Stomach smooth muscle (tissue), 2 donors: ENCODE results near the gene GNB1.

Experiments
- H3K27ac ChIP-seq: one replicate; pipeline ENCODE4 v1.7.0; 2013; ENCODE audit warnings: mild to moderate bottlenecking, low read length, inconsistent platforms
- H3K27me3 ChIP-seq, 2 donors: one replicate each; pipeline ENCODE4 v1.7.0; 2013; ENCODE audit warnings: low read length in 2 of 2; ENCODE audit not compliant: insufficient read depth in 2 of 2, control insufficient read depth in 1 of 2
- H3K36me3 ChIP-seq, 2 donors: one replicate each; pipeline ENCODE4 v1.7.0; 2013; ENCODE audit warnings: low read length in 2 of 2; ENCODE audit not compliant: control insufficient read depth in 2 of 2, insufficient read depth in 2 of 2
- H3K4me1 ChIP-seq: one replicate; pipeline ENCODE4 v1.7.0; 2013; ENCODE audit warnings: low read length; ENCODE audit not compliant: control insufficient read depth, insufficient read depth
- H3K4me3 ChIP-seq, 2 donors: one replicate each; pipeline ENCODE4 v1.7.0; 2013; ENCODE audit warnings: low read length in 2 of 2
- H3K9ac ChIP-seq, 2 donors: one replicate each; pipeline ENCODE4 v1.7.0; 2013; ENCODE audit warnings: low read length in 2 of 2, mild to moderate bottlenecking in 1 of 2
- H3K9me3 ChIP-seq, 2 donors: one replicate each; pipeline ENCODE4 v1.7.0; 2013; ENCODE audit warnings: low read length in 2 of 2; ENCODE audit not compliant: control insufficient read depth in 2 of 2
- donor health status: healthy.
- donor health status: Pancreatic carcinoma.

GNB1 gene

GRCh38 chr1:1916851-1917251 is 26.0 kb upstream of the GNB1 start:
- Histone ChIP-seq H3K4me3 (no peak overlapping the region), H3K36me3 (no peaks in the 10 kb centered on the region), H3K9ac (no peak overlapping the region), H3K9me3 (no peaks in the 10 kb centered on the region), H3K27me3 (no peaks in the 10 kb centered on the region), H3K4me1 (peaks cover 19% of the 10 kb centered on the region), H3K27ac (no peak overlapping the region)

GRCh38 chr1:1915911-1916840 is 25.3 kb upstream of the GNB1 start:
- H3K27me3 ChIP-seq: no peaks in the 10 kb centered on the region
- no peak overlapping the region for H3K9ac ChIP-seq
- no peak overlapping the region for H3K27ac ChIP-seq
- H3K9me3 ChIP-seq: no peaks in the 10 kb centered on the region
- H3K36me3 ChIP-seq: no peaks in the 10 kb centered on the region
- no peak overlapping the region for H3K4me3 ChIP-seq
- peaks cover 19% of the 10 kb centered on the region for H3K4me1 ChIP-seq

GRCh38 chr1:1914971-1915692 is 24.2 kb upstream of the GNB1 start, which contains the start of gene CALML6:
TSS of gene CALML6 (plus strand) at chr1:1915260. CDS start at chr1:1915281, 21 bp downstream.
- Histone ChIP-seq H3K9me3 (no peaks in the 10 kb centered on the region), H3K4me3 (no peak within 1 kb of the TSS), H3K36me3 (no peaks in the 10 kb centered on the region), H3K9ac (no peak within 1 kb of the TSS), H3K27ac (no peak within 1 kb of the TSS), H3K4me1 (peaks cover 19% of the 10 kb centered on the region), H3K27me3 (no peaks in the 10 kb centered on the region)

GRCh38 chr1:1914101-1914970 is 23.4 kb upstream of the GNB1 start:
- H3K27me3 ChIP-seq: no peaks in the 10 kb centered on the region
- no peak overlapping the region for H3K9ac ChIP-seq
- H3K36me3 ChIP-seq: no peaks in the 10 kb centered on the region
- H3K4me3 ChIP-seq: no peak overlapping the region
- H3K27ac ChIP-seq: no peak overlapping the region
- H3K9me3 ChIP-seq: no peaks in the 10 kb centered on the region
- peaks cover 17% of the 10 kb centered on the region for H3K4me1 ChIP-seq

GRCh38 chr1:1911350-1912041 is 20.6 kb upstream of the GNB1 start:
- no peak overlapping the region for H3K4me3 ChIP-seq
- no peak overlapping the region for H3K27ac ChIP-seq
- H3K9ac ChIP-seq: no peak overlapping the region
- peaks cover 19% of the 10 kb centered on the region for H3K4me1 ChIP-seq
- H3K9me3 ChIP-seq: no peaks in the 10 kb centered on the region
- no peaks in the 10 kb centered on the region for H3K36me3 ChIP-seq
- H3K27me3 ChIP-seq: no peaks in the 10 kb centered on the region

- no peak overlapping the region for H3K4me3 ChIP-seq
- H3K4me1 ChIP-seq: peaks cover 25% of the 10 kb centered on the region
- H3K9ac ChIP-seq: no peak overlapping the region
- H3K36me3 ChIP-seq: no peaks in the 10 kb centered on the region
- H3K27me3 ChIP-seq: no peaks in the 10 kb centered on the region
- H3K27ac ChIP-seq: no peak overlapping the region
- no peaks in the 10 kb centered on the region for H3K9me3 ChIP-seq
Measured at GRCh38 chr1:1910651-1911331, 19.9 kb upstream of the GNB1 start.

- Histone ChIP-seq H3K36me3 (no peaks in the 10 kb centered on the region), H3K4me3 (peak overlapping the region in 1 of 2 donors; percentile 60), H3K27ac (no peak overlapping the region), H3K27me3 (no peaks in the 10 kb centered on the region), H3K4me1 (peaks cover 25% of the 10 kb centered on the region), H3K9ac (peak overlapping the region in 1 of 2 donors; percentile 45), H3K9me3 (no peaks in the 10 kb centered on the region)
Measured at GRCh38 chr1:1910033-1910465, 19.2 kb upstream of the GNB1 start.

- Histone ChIP-seq H3K4me1 (peaks cover 25% of the 10 kb centered on the region), H3K27me3 (no peaks in the 10 kb centered on the region), H3K36me3 (no peaks in the 10 kb centered on the region), H3K4me3 (peak overlapping the region; percentile 59 to 84), H3K9ac (peak overlapping the region; percentile 76 to 81), H3K27ac (peak overlapping the region; percentile 62), H3K9me3 (no peaks in the 10 kb centered on the region)
Measured at GRCh38 chr1:1908506-1908791, 17.6 kb upstream of the GNB1 start.

GRCh38 chr1:1907098-1907736 is 16.3 kb upstream of the GNB1 start:
- H3K27ac ChIP-seq: no peak overlapping the region
- H3K9ac ChIP-seq: no peak overlapping the region
- no peaks in the 10 kb centered on the region for H3K9me3 ChIP-seq
- H3K36me3 ChIP-seq: no peaks in the 10 kb centered on the region
- H3K4me1 ChIP-seq: peaks cover 25% of the 10 kb centered on the region
- H3K27me3 ChIP-seq: no peaks in the 10 kb centered on the region
- H3K4me3 ChIP-seq: no peak overlapping the region
